GM12874 (cell line): ENCODE measurements around the gene CD68.

ENCODE experiments used
- TF ChIP-seq, protein P1 (sequence below): IDR thresholded peaks from 2 replicates; pipeline ENCODE4 v1.5.1; 2011; ENCODE audit warnings: low read depth, mild to moderate bottlenecking, control low read depth, low read length, moderate library complexity; ENCODE audit not compliant: insufficient read depth

Gene CD68

DNA sequence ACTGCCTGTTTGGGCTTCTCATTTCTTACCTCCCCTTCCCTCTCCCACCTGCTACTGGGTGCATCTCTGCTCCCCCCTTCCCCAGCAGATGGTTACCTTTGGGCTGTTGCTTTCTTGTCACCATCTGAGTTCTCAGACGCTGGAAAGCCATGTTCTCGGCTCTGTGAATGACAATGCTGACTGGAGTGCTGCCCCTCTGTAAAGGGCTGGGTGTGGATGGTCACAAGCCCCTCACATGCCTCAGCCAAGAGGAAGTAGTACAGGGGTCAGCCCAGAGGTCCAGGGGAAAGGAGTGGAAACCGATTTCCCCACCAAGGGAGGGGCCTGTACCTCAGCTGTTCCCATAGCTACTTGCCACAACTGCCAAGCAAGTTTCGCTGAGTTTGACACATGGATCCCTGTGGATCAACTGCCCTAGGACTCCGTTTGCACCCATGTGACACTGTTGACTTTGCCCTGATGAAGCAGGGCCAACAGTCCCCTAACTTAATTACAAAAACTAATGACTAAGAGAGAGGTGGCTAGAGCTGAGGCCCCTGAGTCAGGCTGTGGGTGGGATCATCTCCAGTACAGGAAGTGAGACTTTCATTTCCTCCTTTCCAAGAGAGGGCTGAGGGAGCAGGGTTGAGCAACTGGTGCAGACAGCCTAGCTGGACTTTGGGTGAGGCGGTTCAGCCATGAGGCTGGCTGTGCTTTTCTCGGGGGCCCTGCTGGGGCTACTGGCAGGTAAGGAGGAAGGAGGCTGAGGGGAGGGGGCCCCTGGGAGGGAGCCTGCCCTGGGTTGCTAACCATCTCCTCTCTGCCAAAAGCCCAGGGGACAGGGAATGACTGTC lies at the start of gene CD68:
CD68 (plus strand) TSS at position 638 of the 833 bp plus-strand sequence; CDS start at position 678, 40 bp downstream.
- TF ChIP-seq, protein P1, sequence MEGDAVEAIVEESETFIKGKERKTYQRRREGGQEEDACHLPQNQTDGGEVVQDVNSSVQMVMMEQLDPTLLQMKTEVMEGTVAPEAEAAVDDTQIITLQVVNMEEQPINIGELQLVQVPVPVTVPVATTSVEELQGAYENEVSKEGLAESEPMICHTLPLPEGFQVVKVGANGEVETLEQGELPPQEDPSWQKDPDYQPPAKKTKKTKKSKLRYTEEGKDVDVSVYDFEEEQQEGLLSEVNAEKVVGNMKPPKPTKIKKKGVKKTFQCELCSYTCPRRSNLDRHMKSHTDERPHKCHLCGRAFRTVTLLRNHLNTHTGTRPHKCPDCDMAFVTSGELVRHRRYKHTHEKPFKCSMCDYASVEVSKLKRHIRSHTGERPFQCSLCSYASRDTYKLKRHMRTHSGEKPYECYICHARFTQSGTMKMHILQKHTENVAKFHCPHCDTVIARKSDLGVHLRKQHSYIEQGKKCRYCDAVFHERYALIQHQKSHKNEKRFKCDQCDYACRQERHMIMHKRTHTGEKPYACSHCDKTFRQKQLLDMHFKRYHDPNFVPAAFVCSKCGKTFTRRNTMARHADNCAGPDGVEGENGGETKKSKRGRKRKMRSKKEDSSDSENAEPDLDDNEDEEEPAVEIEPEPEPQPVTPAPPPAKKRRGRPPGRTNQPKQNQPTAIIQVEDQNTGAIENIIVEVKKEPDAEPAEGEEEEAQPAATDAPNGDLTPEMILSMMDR, result no peak

- TF ChIP-seq, protein P1, result no peak
Observed at GRCh38 chr17:7530023-7530900, 49.2 kb upstream of the CD68 start.

GRCh38 chr17:7538050-7538449 lies 41.4 kb upstream of the CD68 start:
- TF ChIP-seq, protein P1, result no peak

DNA sequence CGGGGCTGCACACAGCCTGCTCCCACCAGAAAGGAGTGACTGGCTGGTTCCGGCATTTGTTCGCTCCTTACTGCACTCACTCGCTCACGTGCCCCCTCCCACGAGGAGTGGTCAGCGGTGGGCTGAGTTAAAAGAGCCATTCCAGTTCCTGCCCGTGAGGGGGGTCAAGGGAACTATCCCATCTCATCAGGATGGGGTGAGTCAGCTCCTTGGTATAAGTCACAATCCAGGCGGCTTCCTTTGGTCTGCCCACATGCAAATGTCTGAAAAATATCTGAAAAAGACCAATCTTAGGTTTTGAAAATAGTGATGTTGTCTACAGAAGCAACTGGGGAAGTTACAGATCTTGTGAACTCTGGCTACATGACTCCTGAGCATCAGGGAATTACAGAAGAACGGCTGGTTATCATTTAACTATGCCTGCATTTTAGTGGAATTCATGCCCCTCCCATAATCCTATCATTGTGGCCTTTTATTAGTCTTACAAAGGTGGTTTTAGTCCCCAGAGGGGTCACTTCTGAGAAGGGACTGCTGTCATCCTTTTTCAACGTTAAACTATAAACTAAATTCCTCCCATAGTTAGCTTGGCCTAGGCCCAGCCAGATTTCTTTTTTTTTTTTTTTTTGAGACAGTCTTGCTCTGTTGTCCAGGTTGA lies 40.4 kb upstream of the CD68 start:
- TF ChIP-seq, protein P1, result no peak

- TF ChIP-seq, protein P1, result no peak
Observed at GRCh38 chr17:7541074-7541621, 38.3 kb upstream of the CD68 start.

DNA sequence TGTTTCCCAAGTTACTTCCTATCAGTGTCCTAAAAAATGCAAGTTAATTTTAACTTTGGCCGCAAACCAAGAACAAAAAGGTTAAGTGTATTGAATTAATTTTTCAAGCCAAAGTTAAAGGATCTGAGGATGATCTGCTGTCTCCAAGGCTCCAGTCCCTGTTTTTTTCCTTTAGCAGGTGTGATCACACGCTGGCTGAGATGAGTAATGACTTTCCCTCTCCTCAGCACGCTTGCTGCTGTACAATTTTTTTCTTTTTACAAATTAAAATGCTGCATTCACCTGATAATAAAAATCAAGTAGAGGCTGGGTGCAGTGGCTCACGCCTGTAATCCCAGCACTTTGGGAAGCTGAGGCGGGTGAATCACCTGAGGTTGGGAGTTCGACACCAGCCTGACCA lies 34.5 kb upstream of the CD68 start:
- TF ChIP-seq, protein P1, result no peak
